Activated CD8-positive, alpha-beta memory T cell treated with anti-CD3 and anti-CD28 coated beads, Interleukin-2, amount 50 U/mL, for 48 hours (primary cell): ENCODE data around the gene SCFD1.
"Not testable (repeated sequence)": the region's sequence is repeated elsewhere in the genome, so short reads cannot be mapped to it uniquely, and the experiment has no call there.

ENCODE experiments used
- DNase-seq: peaks from one replicate; pipeline ENCODE4 v3.0.0-alpha.2; 2020

The SCFD1 gene

DNA sequence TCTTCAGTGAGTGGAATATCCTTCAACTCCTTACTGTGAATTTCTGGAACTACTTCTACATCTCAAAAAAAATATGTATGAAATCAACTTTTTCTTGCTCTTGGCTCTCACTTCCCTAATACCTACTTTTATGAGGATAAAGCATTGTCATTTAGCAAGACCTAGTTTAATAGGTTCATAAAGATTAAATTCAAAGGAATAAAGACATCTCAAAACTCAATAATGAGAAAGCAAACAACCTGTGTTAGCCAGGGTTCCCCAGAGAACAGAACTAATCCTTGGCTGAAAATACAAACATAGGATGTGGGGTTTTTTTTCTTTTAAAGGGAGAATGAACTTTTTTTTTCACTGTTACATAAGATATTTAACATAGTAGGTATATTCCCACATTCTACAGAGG, 57.9 kb downstream of the SCFD1 start:
- DNase-seq, result no peak

- not testable (repeated sequence) for DNase-seq
Observed at GRCh38 chr14:30680776-30681175, 58.7 kb downstream of the SCFD1 start.

- no peak for DNase-seq
Observed at GRCh38 chr14:30681752-30682355, 59.7 kb downstream of the SCFD1 start.

DNA sequence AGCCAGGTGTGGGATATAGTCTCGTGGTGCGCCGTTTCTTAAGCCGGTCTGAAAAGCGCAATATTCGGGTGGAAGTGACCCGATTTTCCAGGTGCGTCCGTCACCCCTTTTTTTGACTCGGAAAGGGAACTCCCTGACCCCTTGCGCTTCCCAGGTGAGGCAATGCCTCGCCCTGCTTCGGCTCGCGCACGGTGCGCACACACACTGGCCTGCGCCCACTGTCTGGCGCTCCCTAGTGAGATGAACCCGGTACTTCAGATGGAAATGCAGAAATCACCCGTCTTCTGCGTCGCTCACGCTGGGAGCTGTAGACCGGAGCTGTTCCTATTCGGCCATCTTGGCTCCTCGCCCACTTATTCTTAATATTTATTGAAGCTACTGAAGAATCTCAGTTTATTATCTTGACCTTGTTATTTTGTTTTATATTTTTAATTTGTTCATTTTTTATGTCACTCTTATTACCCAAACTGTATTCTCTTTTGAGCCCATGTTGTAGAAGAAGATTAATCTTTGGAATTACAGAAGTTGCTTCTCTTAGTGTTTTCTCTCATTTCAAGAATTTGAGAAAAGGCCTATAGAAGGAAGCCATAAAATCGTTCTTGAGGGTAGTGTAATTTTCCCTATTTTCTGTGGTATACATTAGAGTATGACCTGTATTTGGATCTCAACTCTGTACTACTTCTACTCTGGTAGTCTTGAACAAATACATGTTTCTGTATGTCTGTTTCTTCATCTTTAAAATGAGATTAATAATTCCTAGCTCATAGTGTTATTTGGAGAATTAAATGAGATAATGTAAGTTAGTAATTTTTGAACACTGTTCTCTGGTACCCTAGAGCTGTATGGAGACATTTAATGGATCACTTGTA, 68.6 kb downstream of the SCFD1 start:
- not testable (repeated sequence) for DNase-seq

GRCh38 chr14:30691751-30692398, 69.8 kb downstream of the SCFD1 start:
- DNase-seq, result no peak

GRCh38 chr14:30692669-30693068, 70.5 kb downstream of the SCFD1 start:
- no peak for DNase-seq

DNA sequence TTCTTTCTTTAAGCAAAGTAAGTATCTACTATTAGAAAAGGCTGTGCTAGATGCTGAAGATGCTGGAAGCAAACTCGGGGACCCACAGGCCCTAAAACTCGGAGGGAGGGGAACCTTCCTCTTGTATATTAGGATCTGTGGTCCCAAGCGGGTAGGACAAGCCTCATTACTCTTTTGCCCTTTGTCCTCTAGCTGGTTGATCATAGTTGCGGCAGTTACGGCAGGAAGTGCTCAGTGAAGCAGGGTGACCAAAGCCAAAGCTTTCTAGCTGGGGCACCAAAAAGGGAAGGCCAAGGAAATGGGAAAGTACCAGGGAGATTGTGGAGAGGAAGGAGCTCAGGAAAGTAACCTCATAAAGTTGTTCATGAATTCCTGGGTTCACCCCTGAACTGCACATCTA, 76.3 kb downstream of the SCFD1 start:
- DNase-seq, result no peak

DNA sequence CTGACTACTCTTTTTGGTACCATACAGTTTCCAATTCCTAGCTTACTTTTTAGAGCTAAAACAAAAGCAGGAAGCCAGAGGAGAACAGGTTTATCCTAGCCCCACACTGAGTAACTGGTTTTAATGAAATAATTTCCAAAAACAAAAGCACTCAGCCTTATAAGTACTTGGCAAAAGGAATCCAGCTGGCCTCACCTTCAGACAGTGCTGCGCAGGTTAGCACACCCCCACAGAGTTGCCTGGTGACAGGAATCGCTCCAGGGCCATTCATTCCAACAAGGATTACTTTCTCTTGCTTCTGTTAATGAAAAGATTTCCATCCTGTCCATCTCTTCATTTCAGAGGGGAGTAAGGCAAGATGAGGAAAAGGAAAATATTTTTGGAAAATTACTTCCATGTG, 84.6 kb downstream of the SCFD1 start:
- no peak for DNase-seq

- no peak for DNase-seq
Observed at GRCh38 chr14:30708157-30708556, 86.0 kb downstream of the SCFD1 start.

DNA sequence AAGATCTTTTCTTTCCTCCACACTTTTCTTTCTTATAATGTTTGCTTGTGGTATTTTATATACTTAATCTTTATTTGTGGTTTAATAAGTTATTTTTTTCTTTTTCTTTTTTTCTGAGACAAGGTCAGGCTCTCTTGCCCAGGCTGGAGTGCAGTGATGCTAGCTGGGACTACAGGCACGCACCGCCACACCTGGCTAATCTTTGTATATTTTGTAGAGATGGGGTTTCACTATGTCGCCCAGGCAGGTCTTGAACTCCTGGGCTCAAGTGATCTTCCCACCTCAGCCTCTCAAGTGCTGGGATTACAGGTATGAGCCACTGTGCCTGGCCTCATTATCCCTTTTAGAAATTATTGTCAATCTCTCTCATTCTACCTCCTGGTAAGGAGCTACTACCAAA, 87.1 kb downstream of the SCFD1 start:
- no peak for DNase-seq

- DNase-seq, result no peak
Observed at GRCh38 chr14:30710876-30711275, 88.8 kb downstream of the SCFD1 start.

DNA sequence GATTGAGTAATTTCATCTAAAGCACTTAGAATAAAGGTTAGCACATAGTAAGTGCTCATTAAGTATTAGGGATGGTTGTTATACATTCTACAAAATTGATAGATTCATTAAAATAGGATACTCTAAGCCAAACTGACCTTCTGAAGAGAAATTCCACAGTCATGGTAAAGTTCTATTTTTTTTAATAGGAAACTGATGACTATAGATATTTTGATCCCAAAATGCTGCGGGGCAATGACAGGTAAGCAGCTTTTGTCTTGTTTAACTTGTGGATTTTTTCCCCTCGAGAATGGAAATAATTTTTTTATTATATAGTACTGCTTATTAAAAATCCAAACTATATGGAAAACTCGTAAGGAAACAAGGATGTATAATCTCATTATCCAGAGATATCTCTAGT, 97.0 kb downstream of the SCFD1 start:
- no peak for DNase-seq

DNA sequence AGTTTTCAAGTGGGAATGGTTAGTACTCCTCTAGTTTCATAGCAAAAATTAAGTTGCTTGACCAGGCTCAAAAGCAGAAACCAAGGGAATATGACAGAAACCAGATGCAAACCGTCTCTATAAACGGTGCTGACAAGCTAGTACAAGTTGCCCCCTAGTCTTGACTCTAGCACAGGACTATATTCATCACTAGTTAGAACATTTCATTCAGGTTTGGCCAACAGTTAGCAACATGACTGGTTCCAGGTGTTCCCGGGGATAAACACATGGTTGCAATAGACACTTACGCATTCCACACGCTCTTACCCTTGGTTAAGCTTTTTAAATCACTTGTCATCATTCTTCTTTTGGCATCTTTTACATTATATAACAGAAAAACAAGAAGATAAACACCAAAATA, 103.6 kb downstream of the SCFD1 start:
- DNase-seq, result no peak

DNA sequence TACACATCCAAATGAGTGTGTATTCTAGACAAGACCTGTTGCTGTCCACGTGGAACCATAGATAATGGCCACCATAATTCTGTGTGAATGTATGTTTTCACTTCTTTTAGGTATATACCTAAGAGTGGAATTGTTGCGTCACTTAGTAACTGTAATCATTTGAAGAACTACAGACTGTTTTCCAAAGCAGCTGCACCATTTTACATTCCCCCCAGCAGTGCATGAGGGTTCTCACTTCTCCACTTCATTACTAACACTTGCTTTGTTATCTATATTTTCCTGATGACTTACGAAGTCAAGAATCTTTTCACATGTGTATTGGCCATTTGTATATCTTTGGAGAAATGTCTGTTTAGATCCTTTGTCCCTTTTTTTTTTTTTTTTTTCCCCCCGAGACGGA, 106.4 kb downstream of the SCFD1 start:
- no peak for DNase-seq

DNA sequence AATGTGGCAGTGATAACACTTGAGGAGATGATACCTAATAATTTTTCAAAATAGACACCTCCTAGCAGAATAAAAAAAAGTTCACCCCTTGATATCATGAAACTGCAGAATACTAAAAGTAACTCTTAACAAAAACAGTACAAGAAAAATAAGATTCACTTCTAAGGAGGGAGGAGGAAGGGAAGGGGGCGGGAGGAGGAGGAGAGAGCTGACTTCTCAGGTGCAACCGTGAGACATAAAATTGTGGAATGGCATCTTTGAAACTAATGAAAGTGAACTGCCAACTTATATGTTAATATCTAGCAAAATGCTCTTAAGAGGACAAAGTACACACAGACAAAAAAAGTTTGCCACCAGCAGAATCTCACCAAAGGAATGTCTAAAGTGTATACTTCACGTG, 115.8 kb downstream of the SCFD1 start:
- DNase-seq, result no peak

- no peak for DNase-seq
Observed at GRCh38 chr14:30738978-30739377, 116.9 kb downstream of the SCFD1 start.

GRCh38 chr14:30748343-30748742, 126.2 kb downstream of the SCFD1 start:
- no peak for DNase-seq

DNA sequence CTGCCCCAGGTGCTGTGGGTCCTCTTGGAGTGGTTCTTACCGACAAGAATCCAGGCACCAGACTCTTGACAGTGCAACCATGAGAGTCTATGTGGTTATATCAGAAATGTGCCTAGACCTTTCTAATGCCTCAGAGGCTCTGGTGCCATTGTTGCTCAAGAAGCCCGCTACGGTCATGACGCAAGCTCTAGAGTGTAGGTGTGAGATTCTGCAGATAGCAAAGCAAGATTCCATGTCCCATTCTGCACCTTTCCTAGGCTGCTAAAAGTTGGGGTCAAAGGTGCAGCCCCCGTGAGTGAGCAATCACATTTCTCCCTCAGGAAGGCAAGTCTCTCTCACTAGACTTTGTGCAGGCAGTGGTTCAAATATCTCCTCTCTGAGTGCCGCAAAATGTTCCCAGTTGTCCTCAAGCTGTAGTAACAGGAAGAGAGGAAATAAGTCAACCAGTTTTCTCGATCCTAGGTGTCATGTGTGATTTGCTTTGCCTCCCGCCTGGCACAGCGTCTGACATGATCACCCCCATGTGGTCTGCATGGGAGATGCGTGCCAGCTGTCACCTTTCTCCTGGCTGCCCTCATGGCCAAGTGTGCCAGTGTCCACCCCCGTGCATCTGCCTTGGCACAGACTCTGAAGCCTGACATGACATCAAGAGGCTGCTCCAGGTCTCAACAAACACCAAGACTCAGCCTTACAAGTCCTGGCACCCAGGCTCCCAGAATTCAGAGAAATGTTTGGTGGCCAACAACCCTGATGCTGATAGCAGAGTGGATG, 129.7 kb downstream of the SCFD1 start:
- no peak for DNase-seq

DNA sequence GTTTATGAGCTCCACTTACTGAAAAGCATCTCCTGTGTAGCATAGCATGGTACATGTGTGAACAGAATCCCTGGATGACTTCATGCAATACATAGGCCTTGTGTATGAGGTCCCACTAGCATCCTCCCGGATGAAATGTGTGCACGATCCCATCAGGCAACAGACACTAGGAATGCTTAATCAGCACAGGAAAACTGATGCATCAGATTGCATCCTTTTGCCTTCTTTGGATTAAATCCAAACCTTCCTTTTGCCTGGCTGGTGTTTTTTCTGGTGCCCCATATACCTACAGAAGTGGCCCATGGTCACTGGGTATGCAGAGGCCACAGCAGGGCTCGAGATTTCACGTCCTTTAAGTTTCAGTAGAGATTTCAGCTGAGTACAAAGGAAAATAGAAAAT, 131.3 kb downstream of the SCFD1 start:
- no peak for DNase-seq

GRCh38 chr14:30754778-30755177, 132.7 kb downstream of the SCFD1 start:
- DNase-seq, result no peak

DNA sequence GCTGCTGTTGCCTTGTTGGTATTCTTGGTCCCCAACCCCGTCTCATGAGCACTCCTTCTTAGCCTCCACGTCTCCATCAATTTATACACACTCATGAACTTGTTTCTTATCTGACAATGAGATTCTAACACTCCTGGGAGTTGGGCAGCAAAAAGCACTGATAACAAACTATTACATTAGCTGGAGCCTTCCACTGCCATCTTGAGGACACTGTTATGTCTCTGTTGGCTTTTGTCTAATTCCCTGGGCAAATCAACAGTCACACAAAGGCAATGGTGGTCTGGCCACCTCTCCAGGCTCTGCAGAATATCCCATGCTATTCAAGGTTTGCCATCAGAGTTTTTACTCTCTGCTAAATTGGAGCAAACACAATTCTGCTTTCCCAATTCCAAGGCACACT, 134.5 kb downstream of the SCFD1 start:
- no peak for DNase-seq

DNA sequence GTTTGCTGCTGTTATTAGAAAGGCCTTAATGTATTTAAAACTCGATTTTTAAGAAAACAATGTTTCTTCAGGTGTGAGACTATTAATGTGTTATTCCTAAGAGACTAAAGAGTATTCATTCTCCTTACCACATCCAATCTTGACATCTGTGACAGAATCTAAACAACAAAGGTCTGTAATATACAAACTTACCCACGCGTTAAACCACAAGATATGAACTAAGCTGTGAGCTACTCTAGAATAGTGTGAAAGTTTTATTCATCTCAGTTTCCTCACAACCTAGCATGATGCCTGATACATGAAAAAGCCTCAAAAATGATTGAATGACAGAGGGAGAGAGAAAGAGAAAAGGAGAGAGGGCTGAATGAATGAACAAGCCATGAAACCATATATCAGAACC, 135.0 kb downstream of the SCFD1 start:
- no peak for DNase-seq
